ENCODE results near the gene TXNDC11. TPM values are rescaled to one million over a fixed set of nuclear protein-coding genes. Genes with fewer than 3 reads are reported as not detected.

TXNDC11 gene
- total and polyA plus RNA-seq, 10 of the 15 experiments (the other 5 are each of a cell fraction or from before 2014, with no cell fraction given), result 1.7 to 86.7 (median 54.4) TPM

DNA sequence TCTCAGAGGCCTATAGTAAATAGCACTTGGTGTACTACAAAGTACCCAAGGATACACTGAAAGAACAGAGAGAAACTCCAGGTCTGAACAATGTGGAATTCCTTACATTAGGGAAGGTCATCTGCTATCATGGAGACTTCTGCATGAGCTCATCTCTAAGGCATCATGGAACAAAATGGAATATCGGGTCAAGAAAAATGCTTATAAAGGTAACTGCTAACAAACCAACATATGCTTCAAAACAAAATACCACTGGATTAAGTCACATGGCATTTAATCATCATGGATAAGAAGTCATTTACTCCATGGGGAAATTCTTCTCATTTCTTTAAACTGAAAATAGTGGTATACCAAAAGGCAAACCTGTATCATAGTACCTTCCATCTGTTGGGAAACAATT is 34.2 kb downstream of the TXNDC11 start:
- RAD21 ChIA-PET (ENCODE audit: unreplicated experiment), result interaction anchor here (0.7 to 1.1 kb wide), 3 partner anchors 39 to 312 kb away, joined by 3 read pairs; no protein-coding TSS in a partner anchor
- no peak overlapping the region for H3K4me2 ChIP-seq (ENCODE audit: control insufficient read depth, insufficient read depth)
- CTCF ChIA-PET, result interaction anchor here (1.1 to 2.0 kb wide), 2 partner anchors 11 to 66 kb away, joined by 5 to 7 read pairs; no protein-coding TSS in a partner anchor
- DNase-seq (ENCODE audit: low read depth, low spot score), result no peak
- H3K79me2 ChIP-seq (ENCODE audit: control insufficient read depth, insufficient read depth, low read length), result peaks cover 4% of the 10 kb centered on the region
- POLR2A ChIA-PET, result no interaction called here
- intact Hi-C loops (cut with micrococcal nuclease; ENCODE audit: unreplicated experiment) (no loop called here), in situ Hi-C loops (cut with MboI) (no loop called here)
- H3K27ac ChIP-seq (ENCODE audit: control insufficient read depth, insufficient read depth), result no peak overlapping the region
- peaks cover 12 to 44% of the 10 kb centered on the region in 2 experiments for H3K36me3 ChIP-seq (ENCODE audit: control insufficient read depth in 2 of 2, insufficient read depth in 2 of 2, low read length in 1 of 2)
- no peaks in the 10 kb centered on the region; the same call in 1 of the 2 replicates for H3K4me1 ChIP-seq (ENCODE audit: control insufficient read depth, insufficient read depth, low read length)
- no peaks in the 10 kb centered on the region for H3K9me3 ChIP-seq (replicated peaks; ENCODE audit: control insufficient read depth, insufficient read depth, low read length)
- 100% methylated on average over 1 of the region's 1 CpG for WGBS (ENCODE audit: insufficient coverage, insufficient replicate concordance, low lambda C conversion rate, missing lambda C conversion rate)
- FAIRE-seq, result no peak
- BruUV-seq (replicated peaks), result TSS peak; percentile 14
- no peak overlapping the region for H3K9ac ChIP-seq (ENCODE audit: control insufficient read depth, insufficient read depth, low read length)
- no peak overlapping the region for H3K4me3 ChIP-seq
- ATAC-seq, result no peak
- SMC1A ChIA-PET (ENCODE audit: uncharacterized antibody, unreplicated experiment), result interaction anchor here (0.9 to 2.7 kb wide), 4 partner anchors 10 to 176 kb away, joined by 3 to 11 read pairs (median 4); no protein-coding TSS in a partner anchor
- H4K20me1 ChIP-seq (ENCODE audit: control insufficient read depth, insufficient read depth), result no peaks in the 10 kb centered on the region; the same call in 1 of the 2 replicates
- H3K27me3 ChIP-seq (replicated peaks in 1 of 2; ENCODE audit: control insufficient read depth in 2 of 2, insufficient read depth in 2 of 2, low read length in 1 of 2), result no peaks in the 10 kb centered on the region
- no peak overlapping the region for H2AFZ ChIP-seq (ENCODE audit: control insufficient read depth, low read depth, low read length)
- no peak for TF ChIP-seq SRF (IDR thresholded peaks at IDR 0.05; ENCODE audit: low read depth in 2 of 2, low read length in 2 of 2)
- no peak for TF ChIP-seq ESRRA (IDR thresholded peaks at IDR 0.05; ENCODE audit: low read length)
- TF ChIP-seq, protein P1, sequence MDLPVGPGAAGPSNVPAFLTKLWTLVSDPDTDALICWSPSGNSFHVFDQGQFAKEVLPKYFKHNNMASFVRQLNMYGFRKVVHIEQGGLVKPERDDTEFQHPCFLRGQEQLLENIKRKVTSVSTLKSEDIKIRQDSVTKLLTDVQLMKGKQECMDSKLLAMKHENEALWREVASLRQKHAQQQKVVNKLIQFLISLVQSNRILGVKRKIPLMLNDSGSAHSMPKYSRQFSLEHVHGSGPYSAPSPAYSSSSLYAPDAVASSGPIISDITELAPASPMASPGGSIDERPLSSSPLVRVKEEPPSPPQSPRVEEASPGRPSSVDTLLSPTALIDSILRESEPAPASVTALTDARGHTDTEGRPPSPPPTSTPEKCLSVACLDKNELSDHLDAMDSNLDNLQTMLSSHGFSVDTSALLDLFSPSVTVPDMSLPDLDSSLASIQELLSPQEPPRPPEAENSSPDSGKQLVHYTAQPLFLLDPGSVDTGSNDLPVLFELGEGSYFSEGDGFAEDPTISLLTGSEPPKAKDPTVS (IDR thresholded peaks at IDR 0.05; ENCODE audit: low read depth, low read length), result no peak
- no peak for TF ChIP-seq POLR2AphosphoS2 (IDR thresholded peaks at IDR 0.05; ENCODE audit: low read depth, low read length)
- TF ChIP-seq, protein P2, sequence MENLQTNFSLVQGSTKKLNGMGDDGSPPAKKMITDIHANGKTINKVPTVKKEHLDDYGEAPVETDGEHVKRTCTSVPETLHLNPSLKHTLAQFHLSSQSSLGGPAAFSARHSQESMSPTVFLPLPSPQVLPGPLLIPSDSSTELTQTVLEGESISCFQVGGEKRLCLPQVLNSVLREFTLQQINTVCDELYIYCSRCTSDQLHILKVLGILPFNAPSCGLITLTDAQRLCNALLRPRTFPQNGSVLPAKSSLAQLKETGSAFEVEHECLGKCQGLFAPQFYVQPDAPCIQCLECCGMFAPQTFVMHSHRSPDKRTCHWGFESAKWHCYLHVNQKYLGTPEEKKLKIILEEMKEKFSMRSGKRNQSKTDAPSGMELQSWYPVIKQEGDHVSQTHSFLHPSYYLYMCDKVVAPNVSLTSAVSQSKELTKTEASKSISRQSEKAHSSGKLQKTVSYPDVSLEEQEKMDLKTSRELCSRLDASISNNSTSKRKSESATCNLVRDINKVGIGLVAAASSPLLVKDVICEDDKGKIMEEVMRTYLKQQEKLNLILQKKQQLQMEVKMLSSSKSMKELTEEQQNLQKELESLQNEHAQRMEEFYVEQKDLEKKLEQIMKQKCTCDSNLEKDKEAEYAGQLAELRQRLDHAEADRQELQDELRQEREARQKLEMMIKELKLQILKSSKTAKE (IDR thresholded peaks at IDR 0.05; ENCODE audit: low read depth, poor library complexity, severe bottlenecking), result no peak
- no peak for TF ChIP-seq CEBPB (IDR thresholded peaks at IDR 0.05; ENCODE audit: borderline replicate concordance in 1 of 2, low read depth in 2 of 2, low read length in 2 of 2)
